MM.1S (cell line): Measurements from ENCODE around the gene RHEB.

ENCODE experiments used
- DNase-seq: peaks from one replicate; pipeline ENCODE4 v3.0.0-alpha.2; 2015
- H2AFZ ChIP-seq: fragments of 300-600 bp; sonication (generic); 2 replicates; pipeline ENCODE4 v1.6.0; 2016; ENCODE audit warnings: antibody characterized with exemption, low read length
- H3F3A ChIP-seq: fragments of 300-600 bp; sonication (generic); 2 replicates; pipeline ENCODE4 v1.6.1; 2016; ENCODE audit warnings: mild to moderate bottlenecking, antibody characterized with exemption, low read length, moderate library complexity, mixed read lengths; ENCODE audit not compliant: insufficient read depth
- H3K27ac ChIP-seq: fragments of 300-600 bp; sonication (generic); 2 replicates; pipeline ENCODE4 v1.5.1; 2016; ENCODE audit warnings: mild to moderate bottlenecking, low read length
- H3K27me3 ChIP-seq: fragments of 300-600 bp; sonication (generic); replicated peaks from 2 replicates; pipeline ENCODE4 v1.6.0; 2016; ENCODE audit warnings: low read length; ENCODE audit not compliant: insufficient read depth
- H3K36me3 ChIP-seq: fragments of 300-600 bp; sonication (generic); replicated peaks from 2 replicates; pipeline ENCODE4 v1.6.1; 2016; ENCODE audit warnings: mild to moderate bottlenecking, low read length, mixed read lengths; ENCODE audit not compliant: insufficient read depth
- H3K4me1 ChIP-seq: fragments of 300-600 bp; sonication (generic); 2 replicates; pipeline ENCODE4 v1.6.1; 2016; ENCODE audit warnings: low read length, mixed read lengths
- H3K4me2 ChIP-seq: fragments of 300-600 bp; sonication (generic); 2 replicates; pipeline ENCODE4 v1.6.0; 2016; ENCODE audit warnings: low read depth, low read length
- H3K4me3 ChIP-seq: fragments of 300-600 bp; sonication (generic); 2 replicates; pipeline ENCODE4 v1.5.1; 2016; ENCODE audit warnings: low read length, mixed read lengths
- H3K79me2 ChIP-seq: fragments of 300-600 bp; sonication (generic); 2 replicates; pipeline ENCODE4 v1.6.1; 2016; ENCODE audit warnings: mixed run types, low read length, mixed read lengths
- H3K9ac ChIP-seq: fragments of 300-600 bp; sonication (generic); 2 replicates; pipeline ENCODE4 v1.6.1; 2016; ENCODE audit warnings: low read length, mixed read lengths
- H3K9me2 ChIP-seq: fragments of 300-600 bp; sonication (generic); replicated peaks from 2 replicates; pipeline ENCODE4 v1.6.1; 2016; ENCODE audit warnings: mild to moderate bottlenecking, low read length, mixed read lengths; ENCODE audit not compliant: insufficient read depth
- H3K9me3 ChIP-seq: fragments of 300-600 bp; sonication (generic); replicated peaks from 2 replicates; pipeline ENCODE4 v1.6.1; 2016; ENCODE audit warnings: mild to moderate bottlenecking, low read length, mixed read lengths; ENCODE audit not compliant: insufficient read depth
- H4K20me1 ChIP-seq: fragments of 300-600 bp; sonication (generic); 2 replicates; pipeline ENCODE4 v1.6.1; 2016; ENCODE audit warnings: mild to moderate bottlenecking, low read length, moderate library complexity, mixed read lengths; ENCODE audit not compliant: insufficient read depth
- CTCF ChIP-seq: fragments of 300-600 bp; sonication (generic); IDR thresholded peaks from 2 replicates; pipeline ENCODE4 v1.5.1; 2016; ENCODE audit warnings: antibody characterized with exemption, low read length, mixed read lengths
- EZH2 ChIP-seq: fragments of 300-600 bp; sonication (generic); optimal IDR thresholded peaks from 2 replicates; pipeline ENCODE3; 2017; ENCODE audit warnings: low read depth, mild to moderate bottlenecking, antibody characterized with exemption, low read length, mixed read lengths
- EZH2phosphoT487 ChIP-seq: fragments of 300-600 bp; sonication (generic); IDR thresholded peaks from 2 replicates; pipeline ENCODE4 v1.6.1; 2018; ENCODE audit warnings: antibody characterized with exemption, low read length

RHEB gene

GRCh38 chr7:151438864-151439601, 80.7 kb downstream of the RHEB start:
- Histone ChIP-seq H3K9me3 (no peaks in the 10 kb centered on the region), H3K4me2 (no peak overlapping the region), H2AFZ (no peak overlapping the region), H3K27me3 (peaks cover 36% of the 10 kb centered on the region), H3K27ac (no peak overlapping the region), H3F3A (no peaks in the 10 kb centered on the region), H3K9me2 (no peaks in the 10 kb centered on the region), H3K79me2 (no peaks in the 10 kb centered on the region), H3K9ac (no peak overlapping the region), H3K4me1 (no peaks in the 10 kb centered on the region), H3K4me3 (no peak overlapping the region), H4K20me1 (no peaks in the 10 kb centered on the region), H3K36me3 (no peaks in the 10 kb centered on the region)
- no peak for TF ChIP-seq CTCF
- no peak for TF ChIP-seq EZH2
- TF ChIP-seq EZH2phosphoT487 = no peak
- no peak for DNase-seq

DNA sequence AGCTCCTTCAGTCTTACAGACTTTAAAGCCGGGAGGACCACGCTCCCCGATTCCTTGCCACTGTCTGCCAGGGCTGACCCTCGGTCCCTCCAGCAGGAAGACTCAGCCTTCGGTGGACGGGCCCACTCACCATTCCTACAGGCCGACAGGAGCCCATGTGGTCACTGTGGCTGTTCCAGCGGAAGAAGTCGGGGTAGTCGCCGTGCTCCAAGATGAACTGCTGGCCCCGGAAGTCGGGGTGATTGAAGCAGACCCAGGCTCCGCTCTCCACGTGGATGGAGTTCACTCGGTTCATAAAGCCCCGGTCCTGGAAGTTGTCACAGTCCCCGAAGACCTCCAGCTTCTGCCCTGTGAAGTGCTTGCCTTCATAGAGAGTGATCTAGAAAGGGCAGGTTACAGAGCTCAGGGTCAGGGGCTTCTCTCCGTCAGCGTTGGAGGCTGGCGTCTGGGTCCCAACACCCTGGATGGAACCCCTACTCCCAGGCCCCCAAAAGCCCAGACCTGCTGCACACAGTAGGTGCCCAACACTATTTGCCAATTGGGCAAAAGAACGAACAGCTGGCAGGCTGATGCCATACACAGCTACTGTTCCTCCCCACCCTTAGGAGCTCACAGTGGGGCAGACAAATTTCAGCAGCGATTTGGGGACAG, 81.7 kb downstream of the RHEB start:
- H3K9ac ChIP-seq = no peak overlapping the region
- H3K79me2 ChIP-seq = no peaks in the 10 kb centered on the region
- H3K36me3 ChIP-seq = no peaks in the 10 kb centered on the region
- H3K4me1 ChIP-seq = no peaks in the 10 kb centered on the region
- H3K4me2 ChIP-seq = no peak overlapping the region
- peaks cover 36% of the 10 kb centered on the region for H3K27me3 ChIP-seq
- H3F3A ChIP-seq = no peaks in the 10 kb centered on the region
- no peak overlapping the region for H3K27ac ChIP-seq
- no peaks in the 10 kb centered on the region for H4K20me1 ChIP-seq
- DNase-seq = no peak
- no peak overlapping the region for H3K4me3 ChIP-seq
- no peaks in the 10 kb centered on the region for H3K9me2 ChIP-seq
- no peak for TF ChIP-seq EZH2
- TF ChIP-seq CTCF = no peak
- TF ChIP-seq EZH2phosphoT487 = no peak
- no peaks in the 10 kb centered on the region for H3K9me3 ChIP-seq
- H2AFZ ChIP-seq = no peak overlapping the region

DNA sequence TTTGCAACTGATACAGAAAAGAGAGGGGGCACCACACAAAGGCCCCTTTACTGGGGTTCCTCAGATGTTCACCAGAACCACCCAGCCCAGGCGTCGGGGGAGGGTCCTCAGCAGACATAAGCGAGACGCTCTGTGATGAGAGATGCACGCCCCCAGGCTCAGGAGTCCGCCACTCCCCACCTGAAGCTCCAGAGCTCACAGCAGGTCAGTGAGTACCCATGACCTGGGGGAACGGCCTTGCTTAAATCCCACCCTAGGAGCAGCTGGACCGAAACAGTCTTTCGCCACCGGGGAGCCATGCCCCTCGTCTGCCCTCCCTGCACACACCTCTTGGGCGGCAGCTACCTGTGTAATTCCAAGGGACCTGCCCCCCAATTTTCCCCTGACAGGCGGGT, 82.5 kb downstream of the RHEB start:
- Histone ChIP-seq H3K27ac (no peak overlapping the region), H3K9ac (no peak overlapping the region), H3K9me3 (no peaks in the 10 kb centered on the region), H3K27me3 (peaks cover 36% of the 10 kb centered on the region), H3K36me3 (no peaks in the 10 kb centered on the region), H3K79me2 (no peaks in the 10 kb centered on the region), H4K20me1 (no peaks in the 10 kb centered on the region), H2AFZ (no peak overlapping the region), H3K4me1 (no peaks in the 10 kb centered on the region), H3K4me3 (no peak overlapping the region), H3K9me2 (no peaks in the 10 kb centered on the region), H3K4me2 (no peak overlapping the region), H3F3A (no peaks in the 10 kb centered on the region)
- TF ChIP-seq CTCF (no peak), EZH2phosphoT487 (no peak), EZH2 (no peak)
- no peak for DNase-seq
